ENCODE data around the gene KCNK3. TPM values are rescaled to one million over a fixed set of nuclear protein-coding genes. Genes with fewer than 3 reads are reported as not detected.

KCNK3 gene
- 1 to 10 TPM; 4.8 to 8.3 (median 5.6) TPM for total RNA-seq

GRCh38 chr2:26692279-26692896 is at the start of gene KCNK3:
Gene KCNK3 (plus strand): TSS chr2:26692722. CDS start chr2:26692876, 154 bp downstream.
- Histone ChIP-seq H3K27me3 (no peaks in the 10 kb centered on the region), H3K27ac (peak within 1 kb of the TSS; percentile 71 to 86 (median 72)), H3K9me3 (no peaks in the 10 kb centered on the region), H3K4me1 (peaks cover 24 to 38% of the 10 kb centered on the region in 2 donors), H3K4me3 (replicated peaks in 1 of 3) (peak within 1 kb of the TSS in 1 of 3 donors; percentile 34), H3K36me3 (no peaks in the 10 kb centered on the region)
- 2% methylated on average over 15 to 16 of the region's 64 CpGs for WGBS, 2 donors
- DNase-seq, result peak; percentile 74
- TF ChIP-seq CTCF (IDR thresholded peaks at IDR 0.05) (no peak), POLR2A (IDR thresholded peaks at IDR 0.05) (no peak)
- intact Hi-C loops (cut with DNase I), result no loop called here

GRCh38 chr2:26644188-26644835 is 48.2 kb upstream of the KCNK3 start:
- no peak overlapping the region for H3K4me3 ChIP-seq (replicated peaks in 1 of 3)
- H3K36me3 ChIP-seq, result no peaks in the 10 kb centered on the region
- peaks cover 29 to 32% of the 10 kb centered on the region in 2 donors for H3K4me1 ChIP-seq
- no peak for DNase-seq
- H3K9me3 ChIP-seq, result no peaks in the 10 kb centered on the region
- H3K27ac ChIP-seq, result no peak overlapping the region
- intact Hi-C loops (cut with DNase I), result no loop called here
- TF ChIP-seq POLR2A (IDR thresholded peaks at IDR 0.05), result no peak
- TF ChIP-seq CTCF (IDR thresholded peaks at IDR 0.05), result no peak
- no peaks in the 10 kb centered on the region for H3K27me3 ChIP-seq
- 80 to 85% methylated on average over 13 of the region's 13 CpGs for WGBS, 2 donors

- DNase-seq, result no peak
- 92% methylated on average over 10 of the region's 10 CpGs for WGBS, 2 donors
- Histone ChIP-seq H3K4me3 (replicated peaks in 1 of 3) (no peak overlapping the region), H3K36me3 (no peaks in the 10 kb centered on the region), H3K4me1 (peaks cover 20 to 23% of the 10 kb centered on the region in 2 donors), H3K27ac (no peak overlapping the region), H3K27me3 (no peaks in the 10 kb centered on the region), H3K9me3 (no peaks in the 10 kb centered on the region)
- intact Hi-C loops (cut with DNase I), result no loop called here
- TF ChIP-seq CTCF (IDR thresholded peaks at IDR 0.05), result no peak
- no peak for TF ChIP-seq POLR2A (IDR thresholded peaks at IDR 0.05)
Measured at GRCh38 chr2:26645762-26646161, 46.8 kb upstream of the KCNK3 start.

- no peaks in the 10 kb centered on the region for H3K27me3 ChIP-seq
- no peak overlapping the region for H3K27ac ChIP-seq
- no peaks in the 10 kb centered on the region for H3K36me3 ChIP-seq
- intact Hi-C loops (cut with DNase I), result no loop called here
- peaks cover 23 to 26% of the 10 kb centered on the region in 2 donors for H3K4me1 ChIP-seq
- TF ChIP-seq POLR2A (IDR thresholded peaks at IDR 0.05) (no peak), CTCF (IDR thresholded peaks at IDR 0.05) (no peak)
- WGBS, 2 donors, result 88 to 91% methylated on average over 4 to 5 of the region's 6 CpGs
- H3K9me3 ChIP-seq, result no peaks in the 10 kb centered on the region
- no peak overlapping the region for H3K4me3 ChIP-seq (replicated peaks in 1 of 3)
- DNase-seq, result no peak
Measured at GRCh38 chr2:26646986-26647672, 45.4 kb upstream of the KCNK3 start.

DNA sequence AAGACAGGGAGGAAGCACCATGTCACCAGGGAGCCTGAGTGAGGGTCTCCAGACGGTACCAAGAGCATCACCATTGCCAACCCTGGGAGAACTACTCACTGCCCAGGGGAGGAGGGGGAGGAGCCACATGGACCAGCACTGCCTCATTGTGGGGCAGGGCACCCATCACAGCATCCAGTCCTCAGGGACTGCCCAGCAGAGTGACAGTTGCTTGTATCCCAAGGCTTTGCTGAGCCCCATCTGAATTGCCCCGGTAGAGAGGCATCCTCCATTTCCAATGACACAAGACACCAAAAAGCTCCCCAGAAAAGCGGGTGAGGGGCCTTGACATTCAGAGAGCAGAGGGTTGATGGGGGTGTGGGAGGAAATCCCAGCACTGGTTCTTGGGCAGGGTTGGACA is 44.5 kb upstream of the KCNK3 start:
- DNase-seq, result no peak
- intact Hi-C loops (cut with DNase I), result no loop called here
- H3K27ac ChIP-seq, result no peak overlapping the region
- no peaks in the 10 kb centered on the region for H3K36me3 ChIP-seq
- TF ChIP-seq CTCF (IDR thresholded peaks at IDR 0.05) (no peak), POLR2A (IDR thresholded peaks at IDR 0.05) (no peak)
- H3K4me3 ChIP-seq (replicated peaks in 1 of 3), result no peak overlapping the region
- peaks cover 23 to 27% of the 10 kb centered on the region in 2 donors for H3K4me1 ChIP-seq
- WGBS, 2 donors, result 85 to 89% methylated on average over 2 to 3 of the region's 3 CpGs
- H3K27me3 ChIP-seq, result no peaks in the 10 kb centered on the region
- H3K9me3 ChIP-seq, result no peaks in the 10 kb centered on the region

Measured in thyroid gland (tissue), 4 donors.